GM21447 (cell line): Measurements from ENCODE around the gene CAVIN1.
"Not testable (repeated sequence)": the region's sequence is repeated elsewhere in the genome, so short reads cannot be mapped to it uniquely, and the experiment has no call there.

ENCODE experiments used
- ATAC-seq: cut with Tn5 transposase; IDR thresholded peaks from one replicate; pipeline ENCODE4 v1.9.1; 2021; ENCODE audit not compliant: unreplicated experiment

CAVIN1 gene

GRCh38 chr17:42422958-42423712 lies at the start of gene CAVIN1:
Gene CAVIN1 (minus strand): TSS chr17:42423256. CDS start chr17:42423097, 159 bp downstream.
- no peak for ATAC-seq

- no peak for ATAC-seq
Observed at GRCh38 chr17:42467889-42468288, 44.8 kb upstream of the CAVIN1 start.

- no peak for ATAC-seq
Observed at GRCh38 chr17:42463976-42464400, 40.9 kb upstream of the CAVIN1 start.

DNA sequence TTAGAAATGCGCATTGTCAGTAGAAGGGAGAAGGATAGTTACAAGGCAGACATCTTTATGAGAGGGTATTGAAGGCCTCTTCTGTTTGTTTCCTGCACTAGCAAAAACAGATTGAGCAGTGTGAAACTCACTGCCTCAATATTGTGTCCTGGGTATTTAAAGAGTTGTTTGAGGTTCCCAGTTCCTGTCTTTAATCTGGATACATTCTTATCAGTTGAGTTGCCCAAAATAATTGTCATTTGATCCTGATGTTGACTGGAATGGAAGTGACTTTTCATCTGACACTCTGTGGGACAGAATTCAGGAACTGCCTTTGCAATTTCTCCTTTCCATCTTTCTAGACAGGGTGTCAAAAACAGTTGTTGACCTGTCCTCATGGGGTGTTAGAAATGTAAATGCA lies 37.3 kb upstream of the CAVIN1 start:
- ATAC-seq, result no peak

GRCh38 chr17:42459801-42460281 lies 36.8 kb upstream of the CAVIN1 start:
- ATAC-seq, result no peak

- no peak for ATAC-seq
Observed at GRCh38 chr17:42459256-42459800, 36.3 kb upstream of the CAVIN1 start.

DNA sequence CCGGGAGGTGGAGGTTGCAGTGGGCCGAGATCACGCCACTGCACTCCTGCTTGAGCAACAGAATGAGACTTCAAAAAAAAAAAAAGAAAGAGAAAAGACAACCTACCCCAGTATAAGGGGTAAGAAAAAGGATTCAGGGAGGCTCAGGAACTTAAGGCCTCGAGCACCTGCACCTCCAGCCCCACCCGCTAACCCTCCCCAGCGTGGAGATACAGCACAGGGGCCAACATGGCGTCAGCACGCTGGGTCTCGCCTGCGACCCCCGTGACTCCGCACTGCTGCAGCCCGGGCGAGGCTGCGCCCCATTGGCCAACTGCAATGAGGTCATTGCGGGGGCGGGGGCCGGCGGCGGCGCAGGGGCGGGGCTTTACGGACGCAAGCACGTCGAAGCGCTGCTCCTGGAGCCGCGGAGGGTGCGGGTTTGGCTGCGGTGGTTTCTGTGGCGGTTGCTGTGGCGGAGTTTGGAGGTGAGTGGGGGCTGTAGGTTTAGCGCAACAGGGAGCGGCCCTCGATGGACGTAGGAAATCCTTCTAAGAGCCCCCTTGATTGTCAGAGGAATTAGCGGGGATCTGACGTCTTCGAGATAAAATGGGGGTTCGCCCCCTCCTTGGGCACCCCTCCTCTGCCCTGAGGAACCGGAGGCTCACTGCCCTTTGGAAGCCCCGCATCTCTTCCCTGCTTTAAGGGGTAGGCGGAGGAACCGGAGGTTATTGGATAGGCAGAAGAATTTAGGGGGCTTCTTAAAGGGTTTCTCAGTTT lies 35.6 kb upstream of the CAVIN1 start, which contains the start of gene ATP6V0A1:
Gene ATP6V0A1 (plus strand): TSS at position 382 of the 759 bp plus-strand sequence. CDS start 2,017 bp downstream, outside the sequence.
- peak; percentile 60 for ATAC-seq

GRCh38 chr17:42457107-42457792 lies 34.2 kb upstream of the CAVIN1 start:
- ATAC-seq, result no peak

GRCh38 chr17:42456223-42457106 lies 33.4 kb upstream of the CAVIN1 start:
- peak; percentile 32 for ATAC-seq

- ATAC-seq, result not testable (repeated sequence)
Observed at GRCh38 chr17:42454987-42455386, 31.9 kb upstream of the CAVIN1 start.

- no peak for ATAC-seq
Observed at GRCh38 chr17:42453439-42453838, 30.4 kb upstream of the CAVIN1 start.

DNA sequence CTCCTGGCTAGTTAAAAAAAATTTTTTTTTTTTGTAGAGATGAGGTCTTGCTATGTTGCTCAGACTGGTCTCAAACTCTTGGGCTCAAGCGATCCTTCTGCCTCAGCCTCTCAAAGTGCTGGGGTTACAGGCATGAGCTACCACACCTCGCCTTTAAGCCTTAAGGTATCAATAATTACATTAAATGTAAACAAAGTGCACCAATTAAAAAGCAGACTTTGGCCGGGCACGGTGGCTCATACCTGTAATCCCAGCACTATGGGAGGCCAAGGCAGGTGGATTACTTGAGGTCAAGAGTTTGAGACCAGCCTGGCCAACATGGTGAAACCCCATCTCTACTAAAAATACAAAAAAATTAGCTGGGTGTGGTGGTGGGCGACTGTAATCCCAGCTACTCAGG lies 28.2 kb upstream of the CAVIN1 start:
- not testable (repeated sequence) for ATAC-seq

GRCh38 chr17:42449838-42450237 lies 26.8 kb upstream of the CAVIN1 start:
- ATAC-seq, result not testable (repeated sequence)

- not testable (repeated sequence) for ATAC-seq
Observed at GRCh38 chr17:42449176-42449575, 26.1 kb upstream of the CAVIN1 start.

DNA sequence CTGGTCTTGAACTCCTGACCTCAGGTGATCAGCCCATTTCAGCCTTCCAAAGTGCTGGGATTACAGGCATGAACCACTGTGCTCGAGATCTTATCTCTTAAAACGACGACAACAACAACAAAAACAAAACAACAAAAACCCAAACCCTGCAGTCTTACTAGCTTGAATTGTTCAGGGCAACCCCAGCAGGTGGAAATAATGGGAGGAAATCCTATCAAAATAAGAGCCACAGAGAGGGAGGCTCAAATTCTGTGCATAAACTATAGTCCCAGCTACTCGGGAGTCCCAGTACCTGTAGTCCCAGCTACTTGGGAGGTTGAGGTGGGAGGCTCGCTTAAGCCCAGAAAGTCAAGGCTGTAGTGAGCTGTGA lies 19.1 kb upstream of the CAVIN1 start:
- ATAC-seq, result no peak

- ATAC-seq, result no peak
Observed at GRCh38 chr17:42441371-42442195, 18.5 kb upstream of the CAVIN1 start.

- no peak for ATAC-seq
Observed at GRCh38 chr17:42438600-42439567, 15.8 kb upstream of the CAVIN1 start.

DNA sequence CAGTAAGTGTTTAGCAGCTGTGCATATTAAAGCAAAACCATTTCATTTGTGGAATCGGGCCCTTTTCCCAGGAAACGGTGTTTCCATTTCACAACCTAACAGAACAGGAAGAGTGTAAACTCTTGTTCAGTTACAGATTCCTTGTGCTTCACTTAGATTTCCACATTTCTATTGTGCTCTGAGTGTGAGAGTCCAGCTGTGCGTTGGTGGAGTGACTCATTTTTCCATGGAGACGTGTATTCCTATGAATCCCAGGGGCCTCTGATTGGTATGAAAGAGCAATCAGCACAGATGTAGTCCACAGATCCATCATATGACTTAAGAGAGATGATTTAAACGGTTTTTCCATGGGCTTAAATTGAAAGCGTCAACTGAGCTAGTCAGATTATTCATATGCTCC lies 13.3 kb upstream of the CAVIN1 start:
- no peak for ATAC-seq
